ENCODE results near the gene CTDP1. TPM values are rescaled to one million over a fixed set of nuclear protein-coding genes. Genes with fewer than 3 reads are reported as not detected.
"Not testable (repeated sequence)": the region's sequence is repeated elsewhere in the genome, so short reads cannot be mapped to it uniquely, and the experiment has no call there.

Gene CTDP1
- total RNA-seq, 2 experiments from 2014 or later: 11.9 to 15.4 TPM

DNA sequence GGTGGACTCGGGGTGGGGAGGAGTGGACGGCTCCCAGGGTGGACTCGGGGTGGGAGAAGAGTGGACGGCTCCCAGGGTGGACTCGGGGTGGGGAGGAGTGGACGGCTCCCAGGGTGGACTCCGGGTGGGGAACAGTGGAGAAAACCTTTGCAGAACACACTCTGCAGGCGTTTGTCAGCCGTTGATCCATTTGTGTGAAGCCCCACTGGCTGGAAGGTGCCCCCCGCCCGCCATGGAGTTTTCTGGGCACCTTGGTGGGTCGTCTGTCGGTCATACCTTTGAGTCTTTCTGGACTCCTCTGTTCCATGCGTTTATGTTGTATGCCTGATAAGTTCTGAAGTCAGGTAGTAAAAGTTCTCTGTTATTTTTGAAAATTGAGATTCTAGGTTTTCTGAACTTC is 12.5 kb downstream of the CTDP1 start:
- no peaks in the 10 kb centered on the region for H3K9me2 ChIP-seq (ENCODE audit: insufficient read depth, low read length)
- no peak overlapping the region for H3K4me3 ChIP-seq (ENCODE audit: low read depth, low read length, poor library complexity, severe bottlenecking)
- intact Hi-C loops (cut with micrococcal nuclease; ENCODE audit: unreplicated experiment): no loop called here
- ChIA-PET CTCF (ENCODE audit: unreplicated experiment) (no interaction called here), POLR2A (no interaction called here)
- H3K79me2 ChIP-seq (ENCODE audit: insufficient read depth, low read depth, low read length): no peaks in the 10 kb centered on the region
- BruUV-seq (replicated peaks): no TSS peak
- H3K4me2 ChIP-seq (ENCODE audit: low read length): no peak overlapping the region
- no peaks in the 10 kb centered on the region for H3K9me3 ChIP-seq (ENCODE audit: low read length)
- no peak overlapping the region for H2AFZ ChIP-seq (ENCODE audit: low read length)
- no peaks in the 10 kb centered on the region for H4K20me1 ChIP-seq (ENCODE audit: insufficient read depth, low read length)
- no peak overlapping the region for H3K27ac ChIP-seq (ENCODE audit: low read depth, low read length, poor library complexity, severe bottlenecking)
- DNase-seq (ENCODE audit: low spot score): no peak
- no peak for TF ChIP-seq EZH2phosphoT487 (IDR thresholded peaks at IDR 0.05; ENCODE audit: borderline replicate concordance, low read depth, low read length)
- TF ChIP-seq, protein P1, sequence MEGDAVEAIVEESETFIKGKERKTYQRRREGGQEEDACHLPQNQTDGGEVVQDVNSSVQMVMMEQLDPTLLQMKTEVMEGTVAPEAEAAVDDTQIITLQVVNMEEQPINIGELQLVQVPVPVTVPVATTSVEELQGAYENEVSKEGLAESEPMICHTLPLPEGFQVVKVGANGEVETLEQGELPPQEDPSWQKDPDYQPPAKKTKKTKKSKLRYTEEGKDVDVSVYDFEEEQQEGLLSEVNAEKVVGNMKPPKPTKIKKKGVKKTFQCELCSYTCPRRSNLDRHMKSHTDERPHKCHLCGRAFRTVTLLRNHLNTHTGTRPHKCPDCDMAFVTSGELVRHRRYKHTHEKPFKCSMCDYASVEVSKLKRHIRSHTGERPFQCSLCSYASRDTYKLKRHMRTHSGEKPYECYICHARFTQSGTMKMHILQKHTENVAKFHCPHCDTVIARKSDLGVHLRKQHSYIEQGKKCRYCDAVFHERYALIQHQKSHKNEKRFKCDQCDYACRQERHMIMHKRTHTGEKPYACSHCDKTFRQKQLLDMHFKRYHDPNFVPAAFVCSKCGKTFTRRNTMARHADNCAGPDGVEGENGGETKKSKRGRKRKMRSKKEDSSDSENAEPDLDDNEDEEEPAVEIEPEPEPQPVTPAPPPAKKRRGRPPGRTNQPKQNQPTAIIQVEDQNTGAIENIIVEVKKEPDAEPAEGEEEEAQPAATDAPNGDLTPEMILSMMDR (conservative IDR thresholded peaks at IDR 0.05; ENCODE audit: low read length): no peak
- no peaks in the 10 kb centered on the region for H3K36me3 ChIP-seq (ENCODE audit: insufficient read depth, low read length)
- no peaks in the 10 kb centered on the region for H3K4me1 ChIP-seq (ENCODE audit: insufficient read depth, low read length, poor library complexity, severe bottlenecking)

DNA sequence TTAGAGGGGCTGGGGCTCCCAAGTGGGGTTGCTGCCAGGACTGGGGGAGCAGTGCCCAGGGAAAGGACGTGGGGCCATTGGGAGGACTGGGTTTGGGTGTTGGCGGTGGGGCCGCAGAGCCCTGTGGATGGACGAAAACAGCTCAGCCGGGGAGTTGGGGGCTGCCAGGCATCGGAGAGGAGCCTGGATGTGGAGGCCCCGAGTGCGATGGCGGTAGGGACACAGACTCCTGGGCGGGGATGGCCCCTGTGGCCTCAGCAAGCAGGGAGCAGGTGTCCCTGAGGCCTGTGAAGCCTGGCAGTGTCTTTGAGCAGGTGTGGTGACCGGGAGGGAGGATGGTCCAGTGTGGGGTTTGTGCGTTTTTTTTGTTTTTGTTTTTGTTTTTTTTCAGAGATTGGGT is 13.3 kb downstream of the CTDP1 start:
- POLR2A ChIA-PET: no interaction called here

DNA sequence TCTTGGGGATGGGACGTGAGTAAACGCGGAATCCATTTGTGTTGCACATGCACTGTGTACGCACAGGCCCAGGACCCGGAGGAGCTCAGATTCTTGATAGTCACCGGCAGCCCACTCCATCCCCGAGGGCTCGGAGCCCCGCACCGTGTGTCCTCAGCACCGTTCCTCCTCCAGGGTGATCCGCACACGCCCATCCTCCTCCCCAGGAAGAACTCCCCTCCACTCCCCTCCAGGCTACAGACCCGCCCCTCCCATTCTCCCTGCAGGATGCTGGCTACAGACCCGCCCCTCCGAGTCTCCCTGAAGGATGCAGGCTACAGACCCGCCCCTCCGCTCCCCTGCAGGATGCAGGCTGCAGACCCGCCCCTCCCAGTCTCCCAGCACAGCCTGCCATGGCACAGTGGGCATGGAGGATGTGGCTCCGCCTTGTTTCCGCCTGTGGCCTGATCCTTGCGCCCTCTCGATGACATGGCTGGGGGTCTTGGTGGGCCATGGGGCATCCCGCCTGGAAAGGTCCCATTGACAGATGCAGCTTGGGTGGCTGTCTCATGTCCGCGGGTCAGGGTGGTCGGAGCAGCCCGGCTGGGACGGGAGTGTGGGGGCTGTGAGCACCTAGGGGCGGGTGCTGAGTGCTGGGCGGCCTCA is 14.1 kb downstream of the CTDP1 start:
- POLR2A ChIA-PET: no interaction called here
- no peak for DNase-seq (ENCODE audit: low spot score)
- CTCF ChIA-PET (ENCODE audit: unreplicated experiment): no interaction called here
- no peak overlapping the region for H3K27ac ChIP-seq (ENCODE audit: low read depth, low read length, poor library complexity, severe bottlenecking)
- H4K20me1 ChIP-seq (ENCODE audit: insufficient read depth, low read length): no peaks in the 10 kb centered on the region
- no peak overlapping the region for H3K4me2 ChIP-seq (ENCODE audit: low read length)
- intact Hi-C loops (cut with micrococcal nuclease; ENCODE audit: unreplicated experiment): no loop called here
- TF ChIP-seq, protein P1 (conservative IDR thresholded peaks at IDR 0.05; ENCODE audit: low read length): no peak
- TF ChIP-seq EZH2phosphoT487 (IDR thresholded peaks at IDR 0.05; ENCODE audit: borderline replicate concordance, low read depth, low read length): no peak
- H3K9me3 ChIP-seq (ENCODE audit: low read length): no peaks in the 10 kb centered on the region
- H3K79me2 ChIP-seq (ENCODE audit: insufficient read depth, low read depth, low read length): no peaks in the 10 kb centered on the region
- H3K4me1 ChIP-seq (ENCODE audit: insufficient read depth, low read length, poor library complexity, severe bottlenecking): no peaks in the 10 kb centered on the region
- no peak overlapping the region for H2AFZ ChIP-seq (ENCODE audit: low read length)
- H3K9me2 ChIP-seq (ENCODE audit: insufficient read depth, low read length): no peaks in the 10 kb centered on the region
- peaks cover 3% of the 10 kb centered on the region for H3K36me3 ChIP-seq (ENCODE audit: insufficient read depth, low read length)
- no peak overlapping the region for H3K4me3 ChIP-seq (ENCODE audit: low read depth, low read length, poor library complexity, severe bottlenecking)
- BruUV-seq (replicated peaks): no TSS peak

More for the DNA sequence above, 13.3 kb downstream of the CTDP1 start:
- Histone ChIP-seq H3K4me2 (ENCODE audit: low read length) (no peak overlapping the region), H4K20me1 (ENCODE audit: insufficient read depth, low read length) (no peaks in the 10 kb centered on the region), H3K79me2 (ENCODE audit: insufficient read depth, low read depth, low read length) (no peaks in the 10 kb centered on the region), H3K4me3 (ENCODE audit: low read depth, low read length, poor library complexity, severe bottlenecking) (no peak overlapping the region), H3K27ac (ENCODE audit: low read depth, low read length, poor library complexity, severe bottlenecking) (no peak overlapping the region), H3K9me2 (ENCODE audit: insufficient read depth, low read length) (no peaks in the 10 kb centered on the region), H3K36me3 (ENCODE audit: insufficient read depth, low read length) (no peaks in the 10 kb centered on the region; the same call in 1 of the 2 replicates), H3K4me1 (ENCODE audit: insufficient read depth, low read length, poor library complexity, severe bottlenecking) (no peaks in the 10 kb centered on the region), H3K9me3 (ENCODE audit: low read length) (no peaks in the 10 kb centered on the region), H2AFZ (ENCODE audit: low read length) (no peak overlapping the region)
- CTCF ChIA-PET (ENCODE audit: unreplicated experiment): no interaction called here
- TF ChIP-seq, protein P1 (conservative IDR thresholded peaks at IDR 0.05; ENCODE audit: low read length): no peak
- TF ChIP-seq EZH2phosphoT487 (IDR thresholded peaks at IDR 0.05; ENCODE audit: borderline replicate concordance, low read depth, low read length): no peak
- no TSS peak for BruUV-seq (replicated peaks)
- DNase-seq (ENCODE audit: low spot score): no peak
- intact Hi-C loops (cut with micrococcal nuclease; ENCODE audit: unreplicated experiment): no loop called here

DNA sequence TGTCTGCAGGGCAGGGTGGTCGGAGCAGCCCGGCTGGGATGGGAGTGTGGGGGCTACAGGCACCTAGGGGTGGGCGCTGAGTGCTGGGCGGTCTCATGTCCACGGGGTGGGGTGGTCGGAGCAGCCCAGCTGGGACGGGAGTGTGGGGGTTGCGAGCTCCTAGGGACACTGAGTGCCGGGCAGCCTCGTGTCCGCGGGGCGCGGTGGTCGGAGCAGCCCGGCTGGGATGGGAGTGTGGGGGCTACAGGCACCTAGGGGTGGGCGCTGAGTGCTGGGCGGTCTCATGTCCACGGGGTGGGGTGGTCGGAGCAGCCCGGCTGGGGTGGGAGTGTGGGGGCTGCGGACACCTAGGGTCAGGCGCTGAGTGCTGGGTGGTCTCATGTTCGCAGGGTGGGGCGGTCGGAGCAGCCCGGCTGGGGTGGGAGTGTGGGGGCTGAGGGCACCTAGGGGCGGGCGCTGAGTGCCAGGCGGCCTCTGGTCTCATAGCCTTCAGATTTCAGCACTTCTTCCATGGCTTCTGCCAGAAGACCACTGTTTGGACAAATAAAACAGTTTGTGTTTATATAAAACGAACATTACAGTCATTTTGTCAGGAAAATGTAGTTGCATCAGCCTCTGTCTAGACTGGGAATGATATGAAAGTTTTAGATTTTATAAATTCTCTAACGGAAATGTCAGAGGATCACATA is 14.7 kb downstream of the CTDP1 start:
- H3K36me3 ChIP-seq (ENCODE audit: insufficient read depth, low read length); H3K79me2 ChIP-seq (ENCODE audit: insufficient read depth, low read depth, low read length); H3K9me2 ChIP-seq (ENCODE audit: insufficient read depth, low read length); POLR2A ChIA-PET; H3K4me3 ChIP-seq (ENCODE audit: low read depth, low read length, poor library complexity, severe bottlenecking); CTCF ChIA-PET (ENCODE audit: unreplicated experiment); intact Hi-C loops (cut with micrococcal nuclease; ENCODE audit: unreplicated experiment); H3K4me2 ChIP-seq (ENCODE audit: low read length); H4K20me1 ChIP-seq (ENCODE audit: insufficient read depth, low read length); BruUV-seq (replicated peaks); H2AFZ ChIP-seq (ENCODE audit: low read length); H3K4me1 ChIP-seq (ENCODE audit: insufficient read depth, low read length, poor library complexity, severe bottlenecking); H3K9me3 ChIP-seq (ENCODE audit: low read length); DNase-seq (ENCODE audit: low spot score); H3K27ac ChIP-seq (ENCODE audit: low read depth, low read length, poor library complexity, severe bottlenecking): not testable (repeated sequence)
